GM19467 (cell line): ENCODE data around the gene DOCK1.

Experiments
- ATAC-seq: cut with Tn5 transposase; IDR thresholded peaks from one replicate; pipeline ENCODE4 v1.9.1; 2021; ENCODE audit warnings: mild to moderate bottlenecking, moderate library complexity; ENCODE audit not compliant: unreplicated experiment

Gene DOCK1

GRCh38 chr10:127331696-127332095 is 426.5 kb downstream of the DOCK1 start:
- no peak for ATAC-seq

- no peak for ATAC-seq
These were observed 427.4 kb downstream of the DOCK1 start for GRCh38 chr10:127332631-127333030.

- ATAC-seq, result no peak
These were observed 432.6 kb downstream of the DOCK1 start for GRCh38 chr10:127337801-127338200.

- no peak for ATAC-seq
These were observed 433.3 kb downstream of the DOCK1 start for GRCh38 chr10:127338399-127339110.

- no peak for ATAC-seq
These were observed 438.6 kb downstream of the DOCK1 start for GRCh38 chr10:127343821-127344220.

GRCh38 chr10:127344346-127344745 is 439.1 kb downstream of the DOCK1 start:
- no peak for ATAC-seq

GRCh38 chr10:127345231-127345965 is 440.2 kb downstream of the DOCK1 start:
- no peak for ATAC-seq

GRCh38 chr10:127346604-127347003 is 441.4 kb downstream of the DOCK1 start:
- no peak for ATAC-seq

- ATAC-seq, result no peak
These were observed 442.2 kb downstream of the DOCK1 start for GRCh38 chr10:127347202-127347959.

- ATAC-seq, result no peak
These were observed 444.5 kb downstream of the DOCK1 start for GRCh38 chr10:127349737-127350136.

- no peak for ATAC-seq
These were observed 446.3 kb downstream of the DOCK1 start for GRCh38 chr10:127351542-127351941.

- no peak for ATAC-seq
These were observed 448.3 kb downstream of the DOCK1 start for GRCh38 chr10:127353544-127353943.

- no peak for ATAC-seq
These were observed 449.0 kb downstream of the DOCK1 start for GRCh38 chr10:127354255-127354654.

- ATAC-seq, result no peak
These were observed 449.8 kb downstream of the DOCK1 start for GRCh38 chr10:127354992-127355391.

- ATAC-seq, result no peak
These were observed 451.1 kb downstream of the DOCK1 start for GRCh38 chr10:127356360-127356759.

GRCh38 chr10:127357265-127357664 is 452.0 kb downstream of the DOCK1 start:
- no peak for ATAC-seq

- no peak for ATAC-seq
These were observed 453.1 kb downstream of the DOCK1 start for GRCh38 chr10:127358337-127358736.

GRCh38 chr10:127364034-127364433 is 458.8 kb downstream of the DOCK1 start:
- no peak for ATAC-seq

- ATAC-seq, result no peak
These were observed 462.9 kb downstream of the DOCK1 start for GRCh38 chr10:127368101-127368500.

- ATAC-seq, result no peak
These were observed 463.7 kb downstream of the DOCK1 start for GRCh38 chr10:127368929-127369328.

GRCh38 chr10:127370601-127371000 is 465.4 kb downstream of the DOCK1 start:
- no peak for ATAC-seq

GRCh38 chr10:127372361-127372760 is 467.1 kb downstream of the DOCK1 start:
- ATAC-seq, result no peak
